ENCODE results near the gene SOD1. TPM values are rescaled to one million over a fixed set of nuclear protein-coding genes. Genes with fewer than 3 reads are reported as not detected.
A peak's percentile ranks its signal among the peaks of the same experiment; 100 is the strongest.

SOD1 gene
- total RNA-seq (100 to 1,000 TPM; 135 to 170 TPM), polyA plus RNA-seq (ENCODE audit: insufficient read depth, low read depth, low replicate concordance) (265 TPM)
- long read RNA-seq, donor 1, transcript SOD1-201 (5 exons, 966 nt) = major isoform, 346 of 426 reads
- long read RNA-seq, donor 1, partial matches to known transcripts = 60 of 426 reads
- long read RNA-seq, donor 1, other reads (novel, unspliced or antisense) = 19 of 426 reads
- long read RNA-seq, donor 2, transcript SOD1-201 (5 exons, 966 nt) = major isoform, 255 of 344 reads
- long read RNA-seq, donor 2, partial matches to known transcripts = 66 of 344 reads
- long read RNA-seq, donor 2, other reads (novel, unspliced or antisense) = 23 of 344 reads

- H3K4me1 ChIP-seq = peaks cover 3% of the 10 kb centered on the region
- intact Hi-C loops (cut with DNase I; ENCODE audit: low total_unique reads) = loop anchor here (10.0 kb wide), 1 partner anchor 75 kb away; the partner anchor contains the start of gene SCAF4
Observed at GRCh38 chr21:31659536-31660258, at the start of gene SOD1. Gene SOD1, plus strand, starts transcription at chr21:31659693. Its CDS starts 77 bp downstream, at chr21:31659770.

GRCh38 chr21:31611445-31611844 lies 48.0 kb upstream of the SOD1 start:
- no peaks in the 10 kb centered on the region for H3K4me1 ChIP-seq
- WGBS, 2 donors = 94 to 96% methylated on average over 7 of the region's 7 CpGs
- intact Hi-C loops (cut with DNase I; ENCODE audit: low total_unique reads) = no loop called here

More at GRCh38 chr21:31659536-31660258, at the start of gene SOD1:
- DNase-seq = peak; percentile 97
- H3K27me3 ChIP-seq = no peaks in the 10 kb centered on the region
- peak in 2 of 3 experiments; percentile 5 to 20 for TF ChIP-seq CTCF (IDR thresholded peaks at IDR 0.05)
- no peak for TF ChIP-seq POLR2A (IDR thresholded peaks at IDR 0.05)
- no peaks in the 10 kb centered on the region for H3K9me3 ChIP-seq
- H3K36me3 ChIP-seq (ENCODE audit: low read depth, missing control alignments) = no peaks in the 10 kb centered on the region
- peak within 1 kb of the TSS; percentile 61 to 92 for H3K27ac ChIP-seq
- WGBS, 2 donors = 0 to 2% methylated on average over 9 to 71 of the region's 87 CpGs
- H3K4me3 ChIP-seq = peak within 1 kb of the TSS; percentile 66 to 94

GRCh38 chr21:31612894-31613785 lies 46.4 kb upstream of the SOD1 start:
- no peaks in the 10 kb centered on the region for H3K9me3 ChIP-seq
- H3K27ac ChIP-seq = no peak overlapping the region
- H3K27me3 ChIP-seq = no peaks in the 10 kb centered on the region
- no peak for DNase-seq
- 69 to 77% methylated on average over 22 of the region's 22 CpGs for WGBS, 2 donors
- no peaks in the 10 kb centered on the region for H3K36me3 ChIP-seq (ENCODE audit: low read depth, missing control alignments)
- intact Hi-C loops (cut with DNase I; ENCODE audit: low total_unique reads) = no loop called here
- no peaks in the 10 kb centered on the region for H3K4me1 ChIP-seq
- H3K4me3 ChIP-seq = no peak overlapping the region
- no peak for TF ChIP-seq CTCF (IDR thresholded peaks at IDR 0.05)
- TF ChIP-seq POLR2A (IDR thresholded peaks at IDR 0.05) = no peak

More at GRCh38 chr21:31611445-31611844, 48.0 kb upstream of the SOD1 start:
- Histone ChIP-seq H3K27me3 (no peaks in the 10 kb centered on the region), H3K36me3 (ENCODE audit: low read depth, missing control alignments) (no peaks in the 10 kb centered on the region), H3K9me3 (no peaks in the 10 kb centered on the region), H3K4me3 (no peak overlapping the region), H3K27ac (no peak overlapping the region)
- DNase-seq = no peak
- no peak for TF ChIP-seq CTCF (IDR thresholded peaks at IDR 0.05)
- TF ChIP-seq POLR2A (IDR thresholded peaks at IDR 0.05) = no peak

GRCh38 chr21:31614705-31615104 lies 44.8 kb upstream of the SOD1 start:
- intact Hi-C loops (cut with DNase I; ENCODE audit: low total_unique reads) = no loop called here
- Histone ChIP-seq H3K9me3 (no peaks in the 10 kb centered on the region), H3K4me3 (no peak overlapping the region), H3K4me1 (no peaks in the 10 kb centered on the region), H3K27ac (no peak overlapping the region), H3K27me3 (no peaks in the 10 kb centered on the region), H3K36me3 (ENCODE audit: low read depth, missing control alignments) (no peaks in the 10 kb centered on the region)
- 60 to 65% methylated on average over 1 of the region's 1 CpG for WGBS, 2 donors
- TF ChIP-seq POLR2A (IDR thresholded peaks at IDR 0.05) = no peak
- TF ChIP-seq CTCF (IDR thresholded peaks at IDR 0.05) = no peak
- no peak for DNase-seq

All from testis (tissue), 5 donors.